Nephron progenitor cell (in vitro differentiated cells): ENCODE data around the gene VTI1A.

Experiments
- DNase-seq: peaks from one replicate; pipeline ENCODE4 v3.0.0; 2021
- H3K27ac Mint-ChIP-seq: 2 replicates; pipeline ENCODE4 v1.8.0; 2021; ENCODE audit warnings: mild to moderate bottlenecking, moderate library complexity, mixed read lengths
- H3K27me3 Mint-ChIP-seq: 2 replicates; pipeline ENCODE4 v1.8.0; 2021; ENCODE audit warnings: mild to moderate bottlenecking, low read depth, mixed read lengths; ENCODE audit not compliant: poor library complexity
- H3K36me3 Mint-ChIP-seq: 2 replicates; pipeline ENCODE4 v1.8.0; 2021; ENCODE audit warnings: low read depth, mixed read lengths
- H3K4me1 Mint-ChIP-seq: 2 replicates; pipeline ENCODE4 v1.8.0; 2021; ENCODE audit warnings: mixed read lengths
- H3K4me3 Mint-ChIP-seq: 2 replicates; pipeline ENCODE4 v1.8.0; 2021; ENCODE audit warnings: mild to moderate bottlenecking, moderate library complexity, mixed read lengths
- H3K9me3 Mint-ChIP-seq: 2 replicates; pipeline ENCODE4 v1.8.0; 2021; ENCODE audit warnings: mild to moderate bottlenecking, moderate library complexity, mixed read lengths
- CTCF ChIP-seq: fragments of 200-600 bp; sonication (generic); IDR thresholded peaks from 2 replicates; pipeline ENCODE4 v1.5.0; 2021; ENCODE audit warnings: antibody characterized with exemption

VTI1A gene

GRCh38 chr10:112603062-112603461 is 156.0 kb downstream of the VTI1A start:
- Mint-ChIP-seq H3K4me3 (no peak overlapping the region), H3K27me3 (no peaks in the 10 kb centered on the region), H3K36me3 (peaks cover 14% of the 10 kb centered on the region), H3K9me3 (no peaks in the 10 kb centered on the region), H3K4me1 (no peaks in the 10 kb centered on the region), H3K27ac (no peak overlapping the region)
- no peak for TF ChIP-seq CTCF
- no peak for DNase-seq

DNA sequence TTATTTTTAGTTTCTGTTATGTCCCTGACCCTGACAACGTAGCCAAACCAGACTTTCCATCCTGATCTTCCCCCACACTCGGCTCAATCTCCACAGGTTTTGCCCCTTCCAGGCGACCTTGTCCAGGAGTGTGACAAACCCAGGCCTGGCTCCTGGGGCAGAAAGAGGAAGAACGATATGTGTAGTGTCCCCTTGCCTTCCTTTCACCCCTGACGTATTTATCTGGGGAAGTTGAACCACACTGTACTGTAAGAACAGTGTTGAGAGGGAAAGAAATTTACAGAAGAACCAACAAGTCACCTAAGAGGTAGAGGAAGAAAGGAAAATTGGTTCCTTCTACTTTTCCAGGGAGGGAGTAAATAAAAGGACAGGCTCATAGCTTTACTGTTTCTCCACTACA is 158.0 kb downstream of the VTI1A start:
- no peaks in the 10 kb centered on the region for H3K27me3 Mint-ChIP-seq
- H3K4me1 Mint-ChIP-seq, result no peaks in the 10 kb centered on the region
- no peak overlapping the region for H3K27ac Mint-ChIP-seq
- TF ChIP-seq CTCF, result no peak
- H3K4me3 Mint-ChIP-seq, result no peak overlapping the region
- no peaks in the 10 kb centered on the region for H3K9me3 Mint-ChIP-seq
- no peak for DNase-seq
- H3K36me3 Mint-ChIP-seq, result peaks cover 10% of the 10 kb centered on the region

GRCh38 chr10:112607506-112607905 is 160.5 kb downstream of the VTI1A start:
- H3K27me3 Mint-ChIP-seq, result no peaks in the 10 kb centered on the region
- H3K4me3 Mint-ChIP-seq, result no peak overlapping the region
- no peak for DNase-seq
- H3K4me1 Mint-ChIP-seq, result no peaks in the 10 kb centered on the region
- no peak overlapping the region for H3K27ac Mint-ChIP-seq
- no peaks in the 10 kb centered on the region for H3K9me3 Mint-ChIP-seq
- peaks cover 13% of the 10 kb centered on the region for H3K36me3 Mint-ChIP-seq
- no peak for TF ChIP-seq CTCF

DNA sequence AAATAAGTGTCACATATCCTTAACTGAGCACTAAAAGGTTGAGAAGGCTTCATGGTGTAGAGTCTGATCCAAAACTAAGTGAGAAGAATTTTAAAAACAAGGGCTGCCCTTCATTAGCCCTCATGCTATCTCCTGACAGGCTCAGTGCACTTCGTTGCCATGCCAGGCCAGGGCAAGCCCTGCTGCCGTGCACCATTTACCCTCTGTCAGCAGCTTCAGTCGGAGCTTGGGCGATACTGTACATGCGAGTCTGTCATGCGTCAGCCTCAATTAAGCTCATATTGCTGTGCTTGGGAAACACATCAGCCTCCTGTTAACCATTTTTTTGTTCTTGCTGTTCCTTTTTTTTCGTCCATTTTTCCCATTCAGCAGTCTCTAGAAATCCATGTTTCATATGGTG is 166.6 kb downstream of the VTI1A start:
- Mint-ChIP-seq H3K27ac (no peak overlapping the region), H3K4me3 (no peak overlapping the region), H3K4me1 (no peaks in the 10 kb centered on the region), H3K27me3 (no peaks in the 10 kb centered on the region), H3K9me3 (peaks cover 24% of the 10 kb centered on the region), H3K36me3 (peaks cover 24% of the 10 kb centered on the region)
- TF ChIP-seq CTCF, result no peak
- no peak for DNase-seq

DNA sequence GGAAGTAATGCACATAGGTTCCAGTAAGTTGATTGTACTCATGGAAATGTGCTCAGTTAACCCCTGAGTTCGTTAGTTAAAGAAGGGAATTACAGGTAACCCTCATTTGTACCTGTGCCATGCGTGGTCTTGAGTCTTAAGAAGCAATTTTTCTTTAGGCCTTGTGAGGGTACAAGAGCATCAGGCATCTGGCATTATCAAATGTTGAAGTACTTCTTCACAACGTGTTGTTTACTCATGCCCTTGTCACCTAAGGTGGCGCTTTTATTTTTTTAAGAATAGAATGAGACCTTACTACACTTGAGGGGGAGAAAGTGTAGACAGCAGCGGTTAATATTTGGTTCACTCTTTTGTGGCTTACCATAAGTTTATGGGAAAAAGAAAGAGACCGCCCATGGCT is 167.1 kb downstream of the VTI1A start:
- Mint-ChIP-seq H3K27me3 (no peaks in the 10 kb centered on the region), H3K36me3 (peaks cover 24% of the 10 kb centered on the region), H3K4me3 (no peak overlapping the region), H3K9me3 (peaks cover 24% of the 10 kb centered on the region), H3K4me1 (no peaks in the 10 kb centered on the region), H3K27ac (no peak overlapping the region)
- DNase-seq, result no peak
- TF ChIP-seq CTCF, result no peak

DNA sequence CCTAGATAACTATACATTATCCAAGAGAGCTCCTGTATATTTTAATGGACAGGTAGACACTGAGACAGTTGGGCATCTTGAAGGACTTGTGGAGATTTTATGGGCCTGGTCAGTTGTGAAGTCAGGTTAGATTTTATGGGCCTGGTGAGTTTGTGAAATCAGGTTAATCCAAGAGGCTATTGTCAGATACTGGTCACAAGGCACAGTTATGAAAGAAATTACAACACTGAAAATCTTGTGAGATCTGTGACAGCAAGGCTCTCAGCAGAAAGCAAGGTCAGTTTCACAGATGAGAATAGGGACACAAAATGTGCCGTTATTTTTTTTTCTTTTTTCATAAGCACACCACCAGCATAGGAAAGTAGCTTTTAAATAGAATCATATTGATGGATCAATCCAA is 167.6 kb downstream of the VTI1A start:
- no peak for DNase-seq
- Mint-ChIP-seq H3K27me3 (no peaks in the 10 kb centered on the region), H3K4me1 (peaks cover 2% of the 10 kb centered on the region), H3K4me3 (no peak overlapping the region), H3K9me3 (peaks cover 24% of the 10 kb centered on the region), H3K36me3 (peaks cover 24% of the 10 kb centered on the region), H3K27ac (no peak overlapping the region)
- no peak for TF ChIP-seq CTCF
